ENCODE results near the gene CMPK2.
A peak's percentile ranks its signal among the peaks of the same experiment; 100 is the strongest.

CMPK2 gene

DNA sequence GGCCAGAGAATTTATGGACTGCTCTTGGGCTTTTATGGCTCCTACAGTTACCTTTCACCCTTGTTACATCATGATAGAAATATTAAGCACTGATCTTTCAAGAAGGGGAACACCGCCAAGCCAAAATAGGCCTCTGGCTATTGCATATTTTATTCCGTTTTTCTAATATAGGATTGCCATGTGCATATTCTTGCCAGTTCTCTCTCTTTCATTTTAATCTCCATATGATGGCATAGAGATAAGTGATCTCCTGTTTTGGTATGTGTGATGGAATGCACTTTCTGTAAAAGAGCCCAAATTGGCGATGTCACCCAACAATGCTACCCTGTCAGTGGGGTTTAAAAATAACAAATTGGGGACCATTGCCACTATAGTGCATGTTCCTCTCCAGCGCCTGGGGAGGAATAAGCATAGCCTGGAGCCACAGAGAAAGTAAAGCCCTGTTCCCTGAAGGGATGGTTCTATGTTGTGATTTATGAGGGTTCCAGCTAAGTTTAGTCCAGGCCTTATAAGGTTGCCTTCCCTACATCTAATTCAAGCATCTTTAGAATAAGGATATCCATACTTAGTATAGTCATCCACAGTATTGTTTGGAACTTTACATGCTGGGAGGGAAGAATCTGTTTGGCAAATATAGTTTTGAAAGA is 26.9 kb downstream of the CMPK2 start:
- DNase-seq = no peak

DNA sequence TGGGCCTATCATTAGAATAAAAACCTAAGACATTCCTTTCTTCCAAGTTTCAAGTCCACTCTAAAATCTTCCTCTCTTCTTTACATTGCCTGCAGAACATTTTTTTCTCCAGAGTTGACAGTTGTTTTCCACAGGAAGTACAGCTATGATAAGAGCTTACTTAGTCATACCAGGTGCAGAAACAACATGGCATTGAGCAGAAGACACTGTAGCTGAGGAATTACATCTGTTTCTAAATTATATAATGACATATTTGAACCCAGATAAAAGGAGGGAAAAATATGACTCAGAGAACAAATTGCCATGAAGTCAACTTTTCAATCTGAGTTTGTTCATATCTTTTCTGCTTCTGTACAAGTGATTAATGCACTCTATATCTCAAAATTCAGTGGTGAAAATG is 30.2 kb downstream of the CMPK2 start:
- no peak for DNase-seq

DNA sequence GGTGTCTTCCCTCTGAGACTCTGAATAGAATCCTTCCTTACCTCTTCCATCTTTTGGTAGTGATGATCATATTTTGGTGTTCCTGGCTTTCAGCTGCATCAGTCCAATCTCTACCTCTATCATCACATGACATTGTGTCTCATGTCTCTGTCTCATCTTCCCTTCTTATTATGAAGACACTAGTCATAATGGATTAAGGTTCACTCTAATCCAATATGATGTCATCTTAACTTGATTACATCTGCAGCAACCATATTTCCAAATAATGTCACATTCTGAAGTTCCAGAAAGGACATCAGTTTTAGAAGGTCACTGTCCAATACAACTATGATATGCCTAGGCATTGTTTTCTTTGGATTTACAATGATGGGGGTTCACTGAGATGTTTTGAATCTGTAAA is 31.5 kb downstream of the CMPK2 start:
- no peak for DNase-seq

- DNase-seq = no peak
These were observed 32.5 kb downstream of the CMPK2 start for GRCh38 chr2:6833300-6833604.

- DNase-seq = no peak
These were observed 33.0 kb downstream of the CMPK2 start for GRCh38 chr2:6832596-6833299.

- no peak for DNase-seq
These were observed 34.5 kb downstream of the CMPK2 start for GRCh38 chr2:6831229-6831628.

- DNase-seq = peak; percentile 30
These were observed 37.5 kb downstream of the CMPK2 start for GRCh38 chr2:6828299-6828584.

- no peak for DNase-seq
These were observed 38.0 kb downstream of the CMPK2 start for GRCh38 chr2:6827566-6828298.

DNA sequence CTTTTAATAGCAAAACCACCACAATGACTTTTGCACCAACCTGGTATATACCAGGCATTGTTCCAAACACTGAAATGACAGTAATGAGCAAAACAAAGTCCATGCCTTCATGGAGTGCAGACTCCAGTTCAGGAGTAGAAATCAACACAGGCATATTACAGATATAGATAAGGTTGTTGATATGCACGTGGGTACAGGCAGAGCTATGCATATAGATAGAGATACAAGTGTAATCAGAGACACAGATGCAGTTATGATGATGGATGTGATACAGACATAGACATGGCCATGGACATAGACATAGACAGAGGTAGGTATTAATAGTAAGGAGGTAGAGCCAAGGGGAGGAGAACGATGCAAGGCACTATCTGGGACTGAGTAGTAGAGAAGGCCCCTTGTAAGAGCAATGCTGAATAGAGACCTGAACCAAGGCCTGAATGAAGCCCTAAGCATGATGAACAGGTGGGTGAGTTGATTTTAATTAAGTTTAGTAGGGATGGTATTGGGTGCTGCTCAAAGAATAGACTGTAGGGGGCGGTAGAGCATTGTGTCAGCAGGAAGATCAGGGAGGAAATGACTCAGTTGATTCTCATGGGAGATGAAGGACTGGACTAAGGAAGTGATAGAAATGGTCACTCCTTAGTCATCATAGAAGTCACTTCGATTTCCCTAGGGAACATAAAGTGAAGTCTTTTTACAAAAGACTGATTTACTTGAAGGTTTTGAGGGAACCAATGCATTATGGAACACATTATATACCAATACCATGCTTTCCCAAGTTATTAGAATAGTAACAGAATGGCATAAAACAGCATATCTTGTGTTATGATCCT is 39.4 kb downstream of the CMPK2 start:
- no peak for DNase-seq

GRCh38 chr2:6824962-6825361 is 40.7 kb downstream of the CMPK2 start:
- no peak for DNase-seq

- DNase-seq = no peak
These were observed 42.6 kb downstream of the CMPK2 start for GRCh38 chr2:6823111-6823510.

- no peak for DNase-seq
These were observed 43.3 kb downstream of the CMPK2 start for GRCh38 chr2:6822406-6822805.

GRCh38 chr2:6820903-6821584 is 44.7 kb downstream of the CMPK2 start:
- DNase-seq = no peak

GRCh38 chr2:6820236-6820635 is 45.5 kb downstream of the CMPK2 start:
- DNase-seq = no peak

DNA sequence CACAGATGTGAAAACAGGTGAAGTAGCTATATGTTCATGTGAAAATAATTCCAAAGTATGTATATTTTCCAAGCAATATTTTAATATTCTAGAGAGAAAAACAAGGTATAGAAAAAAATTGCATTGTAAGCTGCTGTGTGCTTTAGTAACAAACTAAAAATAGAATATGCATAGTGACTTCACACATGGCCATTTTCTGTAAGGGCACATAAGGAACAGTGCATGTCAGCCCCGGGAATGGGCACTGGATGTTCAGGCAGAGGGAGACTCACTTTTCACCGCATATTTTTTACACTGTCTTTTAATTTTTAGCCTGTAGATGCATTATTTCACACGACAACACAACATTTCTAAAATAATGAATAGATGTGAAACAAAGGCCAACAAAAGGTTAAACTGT is 46.0 kb downstream of the CMPK2 start:
- no peak for DNase-seq

DNA sequence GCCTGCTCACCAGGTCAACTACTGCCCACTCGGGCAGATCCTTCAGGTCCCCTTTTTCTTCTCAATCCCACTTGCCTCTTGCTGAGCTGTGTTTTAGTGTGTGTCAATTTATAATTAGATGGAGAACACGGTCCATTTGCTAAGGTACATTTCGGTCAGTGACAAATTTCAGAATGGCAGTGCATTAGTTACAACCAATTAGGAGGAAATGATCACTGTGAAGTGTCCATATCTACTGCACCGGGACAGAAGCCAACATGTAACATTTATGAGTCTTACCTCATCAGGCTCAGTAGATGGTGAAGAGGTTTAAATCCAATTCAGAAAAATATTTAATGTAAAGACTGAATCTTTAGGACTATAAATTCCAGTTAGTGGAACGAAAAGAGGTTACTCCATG is 47.7 kb downstream of the CMPK2 start:
- DNase-seq = no peak

GRCh38 chr2:6814869-6815268 is 50.8 kb downstream of the CMPK2 start:
- DNase-seq = no peak

GRCh38 chr2:6814312-6814711 is 51.4 kb downstream of the CMPK2 start:
- DNase-seq = no peak

GRCh38 chr2:6813573-6813972 is 52.1 kb downstream of the CMPK2 start:
- DNase-seq = no peak

GRCh38 chr2:6812857-6813530 is 52.7 kb downstream of the CMPK2 start:
- DNase-seq = no peak

GRCh38 chr2:6810961-6811360 is 54.7 kb downstream of the CMPK2 start:
- DNase-seq = no peak

- DNase-seq = no peak
These were observed 57.3 kb downstream of the CMPK2 start for GRCh38 chr2:6808426-6808825.

DNA sequence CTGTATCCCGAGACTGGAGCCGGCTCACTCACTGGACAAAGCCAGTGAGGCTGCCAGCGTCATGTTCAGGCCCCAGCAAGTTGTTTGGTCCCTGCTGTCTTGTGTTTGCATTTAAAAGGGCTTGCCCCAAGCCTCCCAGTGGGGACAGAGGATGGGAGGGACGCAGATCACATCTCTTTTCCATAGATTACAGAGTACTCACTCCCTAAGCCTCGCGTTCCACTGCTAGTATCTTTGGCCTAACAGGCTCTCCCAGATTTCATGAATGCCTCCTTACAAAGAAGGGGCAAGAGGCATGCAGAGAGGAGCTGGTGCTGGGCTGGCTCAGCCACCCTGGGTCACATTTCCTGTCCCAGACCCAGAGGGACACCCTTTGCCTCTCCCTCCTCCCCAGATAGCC is 59.1 kb downstream of the CMPK2 start:
- no peak for DNase-seq
